ENCODE results near the gene MCAM.

The MCAM gene

GRCh38 chr11:119316729-119317591 lies at the start of gene MCAM:
Gene MCAM (minus strand): TSS chr11:119317130. CDS start chr11:119317101, 29 bp downstream.
- Mint-ChIP-seq H3K27me3 (ENCODE audit: low read depth) (peaks cover 35% of the 10 kb centered on the region), H3K4me3 (peak within 1 kb of the TSS; percentile 63), H3K9me3 (no peaks in the 10 kb centered on the region), H3K27ac (no peak within 1 kb of the TSS), H3K36me3 (ENCODE audit: low read depth) (no peaks in the 10 kb centered on the region), H3K4me1 (ENCODE audit: low read depth) (peaks cover 20% of the 10 kb centered on the region)

- no peaks in the 10 kb centered on the region for H3K9me3 Mint-ChIP-seq
- peaks cover 2% of the 10 kb centered on the region for H3K4me1 Mint-ChIP-seq (ENCODE audit: low read depth)
- no peaks in the 10 kb centered on the region for H3K36me3 Mint-ChIP-seq (ENCODE audit: low read depth)
- no peak overlapping the region for H3K4me3 Mint-ChIP-seq
- peaks cover 63% of the 10 kb centered on the region for H3K27me3 Mint-ChIP-seq (ENCODE audit: low read depth)
- H3K27ac Mint-ChIP-seq = no peak overlapping the region
Measured at GRCh38 chr11:119365071-119365591, 48.2 kb upstream of the MCAM start.

- Mint-ChIP-seq H3K27ac (no peak overlapping the region), H3K36me3 (ENCODE audit: low read depth) (no peaks in the 10 kb centered on the region)
Measured at GRCh38 chr11:119363851-119364590, 47.1 kb upstream of the MCAM start.

GRCh38 chr11:119363081-119363850 lies 46.3 kb upstream of the MCAM start:
- Mint-ChIP-seq H3K36me3 (ENCODE audit: low read depth) (no peaks in the 10 kb centered on the region), H3K9me3 (no peaks in the 10 kb centered on the region), H3K4me1 (ENCODE audit: low read depth) (peaks cover 2% of the 10 kb centered on the region), H3K4me3 (no peak overlapping the region), H3K27me3 (ENCODE audit: low read depth) (peaks cover 64% of the 10 kb centered on the region), H3K27ac (no peak overlapping the region)

More at GRCh38 chr11:119363851-119364590, 47.1 kb upstream of the MCAM start:
- peaks cover 58% of the 10 kb centered on the region for H3K27me3 Mint-ChIP-seq (ENCODE audit: low read depth)
- H3K4me1 Mint-ChIP-seq (ENCODE audit: low read depth) = peaks cover 2% of the 10 kb centered on the region
- H3K4me3 Mint-ChIP-seq = peak overlapping the region; percentile 80
- H3K9me3 Mint-ChIP-seq = no peaks in the 10 kb centered on the region

- no peaks in the 10 kb centered on the region for H3K9me3 Mint-ChIP-seq
- H3K4me3 Mint-ChIP-seq = no peak overlapping the region
- peaks cover 69% of the 10 kb centered on the region for H3K27me3 Mint-ChIP-seq (ENCODE audit: low read depth)
- no peaks in the 10 kb centered on the region for H3K36me3 Mint-ChIP-seq (ENCODE audit: low read depth)
- peaks cover 2% of the 10 kb centered on the region for H3K4me1 Mint-ChIP-seq (ENCODE audit: low read depth)
- H3K27ac Mint-ChIP-seq = no peak overlapping the region
Measured at GRCh38 chr11:119362741-119363080, 45.8 kb upstream of the MCAM start.

GRCh38 chr11:119361941-119362725 lies 45.2 kb upstream of the MCAM start:
- Mint-ChIP-seq H3K4me1 (ENCODE audit: low read depth) (peaks cover 2% of the 10 kb centered on the region), H3K9me3 (no peaks in the 10 kb centered on the region), H3K36me3 (ENCODE audit: low read depth) (no peaks in the 10 kb centered on the region), H3K27ac (no peak overlapping the region), H3K4me3 (no peak overlapping the region), H3K27me3 (ENCODE audit: low read depth) (peaks cover 70% of the 10 kb centered on the region)

GRCh38 chr11:119361056-119361787 lies 44.3 kb upstream of the MCAM start:
- H3K4me3 Mint-ChIP-seq = no peak overlapping the region
- H3K27ac Mint-ChIP-seq = no peak overlapping the region
- peaks cover 62% of the 10 kb centered on the region for H3K27me3 Mint-ChIP-seq (ENCODE audit: low read depth)
- peaks cover 4% of the 10 kb centered on the region for H3K4me1 Mint-ChIP-seq (ENCODE audit: low read depth)
- H3K36me3 Mint-ChIP-seq (ENCODE audit: low read depth) = no peaks in the 10 kb centered on the region
- no peaks in the 10 kb centered on the region for H3K9me3 Mint-ChIP-seq

GRCh38 chr11:119359365-119360214 lies 42.7 kb upstream of the MCAM start:
- H3K4me1 Mint-ChIP-seq (ENCODE audit: low read depth) = peaks cover 6% of the 10 kb centered on the region
- H3K36me3 Mint-ChIP-seq (ENCODE audit: low read depth) = no peaks in the 10 kb centered on the region
- no peak overlapping the region for H3K4me3 Mint-ChIP-seq
- H3K9me3 Mint-ChIP-seq = no peaks in the 10 kb centered on the region
- H3K27ac Mint-ChIP-seq = no peak overlapping the region
- H3K27me3 Mint-ChIP-seq (ENCODE audit: low read depth) = peaks cover 65% of the 10 kb centered on the region

GRCh38 chr11:119357074-119357473 lies 40.1 kb upstream of the MCAM start:
- H3K36me3 Mint-ChIP-seq (ENCODE audit: low read depth) = no peaks in the 10 kb centered on the region
- H3K27me3 Mint-ChIP-seq (ENCODE audit: low read depth) = peaks cover 65% of the 10 kb centered on the region
- no peak overlapping the region for H3K27ac Mint-ChIP-seq

GRCh38 chr11:119356349-119357031 lies 39.6 kb upstream of the MCAM start:
- no peaks in the 10 kb centered on the region for H3K9me3 Mint-ChIP-seq

More at GRCh38 chr11:119357074-119357473, 40.1 kb upstream of the MCAM start:
- H3K4me1 Mint-ChIP-seq (ENCODE audit: low read depth) = peaks cover 4% of the 10 kb centered on the region
- H3K9me3 Mint-ChIP-seq = no peaks in the 10 kb centered on the region
- H3K4me3 Mint-ChIP-seq = peak overlapping the region; percentile 60

GRCh38 chr11:119355091-119355843 lies 38.3 kb upstream of the MCAM start:
- Mint-ChIP-seq H3K27ac (no peak overlapping the region), H3K36me3 (ENCODE audit: low read depth) (no peaks in the 10 kb centered on the region), H3K4me1 (ENCODE audit: low read depth) (peaks cover 4% of the 10 kb centered on the region), H3K27me3 (ENCODE audit: low read depth) (peaks cover 64% of the 10 kb centered on the region), H3K9me3 (no peaks in the 10 kb centered on the region), H3K4me3 (peak overlapping the region; percentile 34)

More at GRCh38 chr11:119356349-119357031, 39.6 kb upstream of the MCAM start:
- peak overlapping the region; percentile 46 for H3K27ac Mint-ChIP-seq
- H3K27me3 Mint-ChIP-seq (ENCODE audit: low read depth) = peaks cover 67% of the 10 kb centered on the region
- peaks cover 4% of the 10 kb centered on the region for H3K4me1 Mint-ChIP-seq (ENCODE audit: low read depth)
- H3K36me3 Mint-ChIP-seq (ENCODE audit: low read depth) = no peaks in the 10 kb centered on the region
- H3K4me3 Mint-ChIP-seq = peak overlapping the region; percentile 86

All from T-helper 1 cell treated with Interleukin-12 subunit alpha and Interleukin-12 subunit beta and Interleukin-4 antibody, amounts not matched to agents 30 μg/mL and 1 μg/mL, for 36 hours (primary cell).